ENCODE measurements around the gene FAM193A.

- TF ChIP-seq CTCF (IDR thresholded peaks at IDR 0.05): no peak
- no peak for TF ChIP-seq POLR2A (IDR thresholded peaks at IDR 0.05)
Observed at GRCh38 chr4:2595952-2596552, 59.6 kb downstream of the FAM193A start.
